ENCODE measurements around the gene TMEM63A. TPM values are rescaled to one million over a fixed set of nuclear protein-coding genes. Genes with fewer than 3 reads are reported as not detected.

The TMEM63A gene
- total and polyA plus RNA-seq, 10 of the 15 experiments (the other 5 are each of a cell fraction or from before 2014, with no cell fraction given), result 1.3 to 33.5 (median 15.2) TPM

- H3K27ac ChIP-seq (ENCODE audit: control insufficient read depth, insufficient read depth), result no peak overlapping the region
These were observed 11.3 kb downstream of the TMEM63A start for GRCh38 chr1:225870911-225871310.

More at GRCh38 chr1:225870911-225871310, 11.3 kb downstream of the TMEM63A start:
- intact Hi-C loops (cut with micrococcal nuclease; ENCODE audit: unreplicated experiment), result no loop called here
- Histone ChIP-seq H3K79me2 (ENCODE audit: control insufficient read depth, insufficient read depth, low read length) (no peaks in the 10 kb centered on the region), H3K36me3 (ENCODE audit: control insufficient read depth in 2 of 2, insufficient read depth in 2 of 2, low read length in 1 of 2) (peaks cover 6 to 23% of the 10 kb centered on the region in 2 experiments), H3K9ac (ENCODE audit: control insufficient read depth, insufficient read depth, low read length) (no peak overlapping the region), H4K20me1 (ENCODE audit: control insufficient read depth, insufficient read depth) (no peaks in the 10 kb centered on the region), H2AFZ (ENCODE audit: control insufficient read depth, low read depth, low read length) (no peak overlapping the region), H3K4me1 (ENCODE audit: control insufficient read depth, insufficient read depth, low read length) (peaks cover 6% of the 10 kb centered on the region), H3K9me3 (replicated peaks; ENCODE audit: control insufficient read depth, insufficient read depth, low read length) (no peaks in the 10 kb centered on the region), H3K27me3 (replicated peaks in 1 of 2; ENCODE audit: control insufficient read depth in 2 of 2, insufficient read depth in 2 of 2, low read length in 1 of 2) (no peaks in the 10 kb centered on the region), H3K4me2 (ENCODE audit: control insufficient read depth, insufficient read depth) (no peak overlapping the region), H3K4me3 (no peak overlapping the region)
- BruUV-seq (replicated peaks), result no TSS peak
- ChIA-PET CTCF (no interaction called here), RAD21 (ENCODE audit: unreplicated experiment) (interaction anchor here (0.5 kb wide), 1 partner anchor 446 kb away, joined by 4 read pairs; no protein-coding TSS in a partner anchor), SMC1A (ENCODE audit: uncharacterized antibody, unreplicated experiment) (interaction anchor here (0.6 to 2.7 kb wide), 3 partner anchors 10 to 332 kb away, joined by 3 to 8 read pairs (median 3); partner anchors contain the start of gene TMEM63A), POLR2A (interaction anchor here (1.5 kb wide), 1 partner anchor 12 kb away, joined by 6 read pairs; no protein-coding TSS in a partner anchor)
- ATAC-seq, result no peak
- in situ Hi-C loops (cut with MboI), result no loop called here
- no peak for FAIRE-seq
- TF ChIP-seq ATF7 (IDR thresholded peaks at IDR 0.05; ENCODE audit: low read depth) (no peak), ZNF274 (IDR thresholded peaks at IDR 0.05; ENCODE audit: insufficient read depth, insufficient read length) (no peak), ZNF217 (IDR thresholded peaks at IDR 0.05) (no peak), ZNF24 (IDR thresholded peaks at IDR 0.05) (no peak), CHD4 (IDR thresholded peaks at IDR 0.05) (no peak), ZSCAN29 (IDR thresholded peaks at IDR 0.05) (no peak), TBL1XR1 (IDR thresholded peaks at IDR 0.05; ENCODE audit: low read depth, low read length) (no peak)
- TF ChIP-seq, protein P1, sequence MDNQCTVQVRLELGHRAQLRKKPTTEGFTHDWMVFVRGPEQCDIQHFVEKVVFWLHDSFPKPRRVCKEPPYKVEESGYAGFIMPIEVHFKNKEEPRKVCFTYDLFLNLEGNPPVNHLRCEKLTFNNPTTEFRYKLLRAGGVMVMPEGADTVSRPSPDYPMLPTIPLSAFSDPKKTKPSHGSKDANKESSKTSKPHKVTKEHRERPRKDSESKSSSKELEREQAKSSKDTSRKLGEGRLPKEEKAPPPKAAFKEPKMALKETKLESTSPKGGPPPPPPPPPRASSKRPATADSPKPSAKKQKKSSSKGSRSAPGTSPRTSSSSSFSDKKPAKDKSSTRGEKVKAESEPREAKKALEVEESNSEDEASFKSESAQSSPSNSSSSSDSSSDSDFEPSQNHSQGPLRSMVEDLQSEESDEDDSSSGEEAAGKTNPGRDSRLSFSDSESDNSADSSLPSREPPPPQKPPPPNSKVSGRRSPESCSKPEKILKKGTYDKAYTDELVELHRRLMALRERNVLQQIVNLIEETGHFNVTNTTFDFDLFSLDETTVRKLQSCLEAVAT (IDR thresholded peaks at IDR 0.05), result no peak
- DNase-seq (ENCODE audit: low read depth, low spot score), result no peak
- WGBS (ENCODE audit: insufficient coverage, insufficient replicate concordance, low lambda C conversion rate, missing lambda C conversion rate), result 83% methylated on average over 3 of the region's 3 CpGs
